ENCODE results near the gene GLB1L. TPM values are rescaled to one million over a fixed set of nuclear protein-coding genes. Genes with fewer than 3 reads are reported as not detected.

Gene GLB1L
- polyA plus RNA-seq, 1 donor (not counting 4 experiments of a cell fraction or from before 2014, with no cell fraction given) = 5.2 TPM

DNA sequence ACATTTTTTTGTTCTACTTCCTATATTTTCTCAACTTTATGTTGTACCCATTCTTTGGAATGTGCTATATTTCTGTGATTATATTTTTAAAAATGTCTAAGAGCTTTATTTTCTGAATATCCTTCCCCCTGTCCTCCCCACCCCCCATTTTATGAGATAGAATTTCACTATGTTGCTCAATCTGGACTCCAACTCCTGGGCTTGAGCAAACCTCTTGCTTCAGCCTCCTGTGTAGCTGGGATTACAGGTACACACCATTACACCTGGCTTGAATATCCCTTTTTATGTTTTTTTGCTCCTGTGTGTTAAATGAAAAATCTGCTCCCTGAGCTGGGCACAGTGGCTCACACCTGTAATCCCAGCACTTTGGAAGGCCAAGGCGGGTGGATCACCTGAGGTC, 47.9 kb downstream of the GLB1L start:
- TF ChIP-seq EZH2 (IDR thresholded peaks at IDR 0.05; ENCODE audit: low read length) = no peak
- TF ChIP-seq, protein P1, sequence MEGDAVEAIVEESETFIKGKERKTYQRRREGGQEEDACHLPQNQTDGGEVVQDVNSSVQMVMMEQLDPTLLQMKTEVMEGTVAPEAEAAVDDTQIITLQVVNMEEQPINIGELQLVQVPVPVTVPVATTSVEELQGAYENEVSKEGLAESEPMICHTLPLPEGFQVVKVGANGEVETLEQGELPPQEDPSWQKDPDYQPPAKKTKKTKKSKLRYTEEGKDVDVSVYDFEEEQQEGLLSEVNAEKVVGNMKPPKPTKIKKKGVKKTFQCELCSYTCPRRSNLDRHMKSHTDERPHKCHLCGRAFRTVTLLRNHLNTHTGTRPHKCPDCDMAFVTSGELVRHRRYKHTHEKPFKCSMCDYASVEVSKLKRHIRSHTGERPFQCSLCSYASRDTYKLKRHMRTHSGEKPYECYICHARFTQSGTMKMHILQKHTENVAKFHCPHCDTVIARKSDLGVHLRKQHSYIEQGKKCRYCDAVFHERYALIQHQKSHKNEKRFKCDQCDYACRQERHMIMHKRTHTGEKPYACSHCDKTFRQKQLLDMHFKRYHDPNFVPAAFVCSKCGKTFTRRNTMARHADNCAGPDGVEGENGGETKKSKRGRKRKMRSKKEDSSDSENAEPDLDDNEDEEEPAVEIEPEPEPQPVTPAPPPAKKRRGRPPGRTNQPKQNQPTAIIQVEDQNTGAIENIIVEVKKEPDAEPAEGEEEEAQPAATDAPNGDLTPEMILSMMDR (optimal IDR thresholded peaks at IDR 0.05 in 1 of 3, IDR thresholded peaks at IDR 0.05 in 1 of 3, conservative IDR thresholded peaks at IDR 0.05 in 1 of 3; ENCODE audit: extremely low read depth in 1 of 3, insufficient read depth in 2 of 3, low read length in 3 of 3) = no peak
- no peak for FAIRE-seq
- Histone ChIP-seq H3K4me1 (ENCODE audit: control insufficient read depth, extremely low read depth, insufficient read depth, low read length) (no peaks in the 10 kb centered on the region), H2AFZ (ENCODE audit: control insufficient read depth, low read length) (no peak overlapping the region), H3K9me3 (ENCODE audit: control insufficient read depth, low read depth, low read length) (no peaks in the 10 kb centered on the region), H3K9me1 (ENCODE audit: control insufficient read depth, extremely low read depth, insufficient read depth, low read length) (no peaks in the 10 kb centered on the region), H3K36me3 (ENCODE audit: control insufficient read depth in 2 of 2, extremely low read depth in 1 of 2, insufficient read depth in 2 of 2, low read length in 2 of 2) (no peaks in the 10 kb centered on the region), H3K27ac (ENCODE audit: control insufficient read depth, insufficient read depth, low read length) (no peak overlapping the region), H3K9ac (ENCODE audit: control insufficient read depth, extremely low read depth, insufficient read depth, low read length) (no peak overlapping the region), H3K4me3 (ENCODE audit: control insufficient read depth in 2 of 3, extremely low read depth in 1 of 3, insufficient read depth in 2 of 3, low read depth in 1 of 3, low read length in 3 of 3) (no peak overlapping the region), H3K27me3 (ENCODE audit: control insufficient read depth, extremely low read depth, insufficient read depth, low read length) (no peaks in the 10 kb centered on the region), H3K4me2 (ENCODE audit: control insufficient read depth, extremely low read depth, insufficient read depth, low read depth, low read length) (no peak overlapping the region), H4K20me1 (ENCODE audit: control insufficient read depth, extremely low read depth, insufficient read depth, low read length) (no peaks in the 10 kb centered on the region), H3K79me2 (ENCODE audit: control insufficient read depth, insufficient read depth, low read length) (no peaks in the 10 kb centered on the region)
- dilution Hi-C loops (cut with MboI; ENCODE audit: extremely low pct_ligation_motif_present, low sequenced_read_pairs) = no loop called here
- DNase-seq (ENCODE audit: low read depth, low spot score) = no peak

GRCh38 chr2:219186754-219187456, 58.3 kb downstream of the GLB1L start:
- Histone ChIP-seq H2AFZ (ENCODE audit: control insufficient read depth, low read length) (no peak overlapping the region), H3K9ac (ENCODE audit: control insufficient read depth, extremely low read depth, insufficient read depth, low read length) (no peak overlapping the region), H3K9me1 (ENCODE audit: control insufficient read depth, extremely low read depth, insufficient read depth, low read length) (no peaks in the 10 kb centered on the region), H3K36me3 (ENCODE audit: control insufficient read depth in 2 of 2, extremely low read depth in 1 of 2, insufficient read depth in 2 of 2, low read length in 2 of 2) (peaks cover 2 to 21% of the 10 kb centered on the region in 2 experiments), H3K4me2 (ENCODE audit: control insufficient read depth, extremely low read depth, insufficient read depth, low read depth, low read length) (no peak overlapping the region), H3K4me3 (ENCODE audit: control insufficient read depth in 2 of 3, extremely low read depth in 1 of 3, insufficient read depth in 2 of 3, low read depth in 1 of 3, low read length in 3 of 3) (no peak overlapping the region), H3K27ac (ENCODE audit: control insufficient read depth, insufficient read depth, low read length) (no peak overlapping the region), H3K4me1 (ENCODE audit: control insufficient read depth, extremely low read depth, insufficient read depth, low read length) (no peaks in the 10 kb centered on the region), H3K9me3 (ENCODE audit: control insufficient read depth, low read depth, low read length) (no peaks in the 10 kb centered on the region), H3K79me2 (ENCODE audit: control insufficient read depth, insufficient read depth, low read length) (no peaks in the 10 kb centered on the region), H3K27me3 (ENCODE audit: control insufficient read depth, extremely low read depth, insufficient read depth, low read length) (no peaks in the 10 kb centered on the region), H4K20me1 (ENCODE audit: control insufficient read depth, extremely low read depth, insufficient read depth, low read length) (no peaks in the 10 kb centered on the region)
- FAIRE-seq (no peak), DNase-seq (ENCODE audit: low read depth, low spot score) (no peak)
- dilution Hi-C loops (cut with MboI; ENCODE audit: extremely low pct_ligation_motif_present, low sequenced_read_pairs) = no loop called here
- TF ChIP-seq, protein P1 (optimal IDR thresholded peaks at IDR 0.05 in 1 of 3, IDR thresholded peaks at IDR 0.05 in 1 of 3, conservative IDR thresholded peaks at IDR 0.05 in 1 of 3; ENCODE audit: extremely low read depth in 1 of 3, insufficient read depth in 2 of 3, low read length in 3 of 3) = no peak
- no peak for TF ChIP-seq EZH2 (IDR thresholded peaks at IDR 0.05; ENCODE audit: low read length)

Small RNAs within 50 kb of the gene (small RNA-seq; reads per million reads assigned to genes)
- 0 reads per million in 3 experiments for gene MIR153-1 (ENCODE audit: insufficient read length in 3 of 3, low read depth in 3 of 3, low replicate concordance in 1 of 3)

Other genes with a start within 250 kb of the GLB1L start
- not detected in 3 replicates for gene CFAP65, start 203.9 kb downstream of the GLB1L start, polyA plus RNA-seq
- not detected in 3 replicates for gene IHH, start 184.5 kb downstream of the GLB1L start, polyA plus RNA-seq
- 11.0 to 16.0 TPM (median 13.1 TPM) in 3 replicates for gene NHEJ1, start 84.6 kb downstream of the GLB1L start, polyA plus RNA-seq
- gene SLC23A3, start 75.4 kb downstream of the GLB1L start, polyA plus RNA-seq = 0.48 to 2.4 TPM (median 1.4 TPM) in 3 replicates
- gene CNPPD1, start 68.5 kb downstream of the GLB1L start, polyA plus RNA-seq = 26.1 to 32.2 TPM (median 29.1 TPM) in 3 replicates
- gene RETREG2, start 67.2 kb downstream of the GLB1L start, polyA plus RNA-seq = 45.8 to 54.9 TPM (median 51.3 TPM) in 3 replicates
- 23.2 to 37.7 TPM (median 25.1 TPM) in 3 replicates for gene ZFAND2B, start 38.7 kb downstream of the GLB1L start, polyA plus RNA-seq
- 6.1 to 11.0 TPM (median 10.5 TPM) in 3 replicates for gene ABCB6, start 26.5 kb downstream of the GLB1L start, polyA plus RNA-seq
- gene ATG9A, start 15.8 kb downstream of the GLB1L start, polyA plus RNA-seq = 54.2 to 60.6 TPM (median 58.8 TPM) in 3 replicates
- gene ANKZF1, start 15.6 kb downstream of the GLB1L start, polyA plus RNA-seq = 20.9 to 41.0 TPM (median 35.1 TPM) in 3 replicates
- 35.8 to 44.7 TPM (median 40.2 TPM) in 3 replicates for gene STK16, start within 50 bp of the GLB1L start, polyA plus RNA-seq
- gene TUBA4B, start 7.8 kb upstream of the GLB1L start, polyA plus RNA-seq = 0.08 TPM in 1 of 3 replicates, not detected in the others
- 524 to 819 TPM (median 569 TPM) in 3 replicates for gene TUBA4A, start 8.5 kb upstream of the GLB1L start, polyA plus RNA-seq
- 35.4 to 75.5 TPM (median 51.7 TPM) in 3 replicates for gene DNAJB2, start 33.9 kb upstream of the GLB1L start, polyA plus RNA-seq
- gene PTPRN, start 64.0 kb upstream of the GLB1L start, polyA plus RNA-seq = not detected in 3 replicates
- gene RESP18, start 87.3 kb upstream of the GLB1L start, polyA plus RNA-seq = not detected in 3 replicates
- 34.1 to 61.3 TPM (median 41.6 TPM) in 3 replicates for gene DNPEP, start 142.5 kb upstream of the GLB1L start, polyA plus RNA-seq
- not detected in 3 replicates for gene DES, start 172.9 kb upstream of the GLB1L start, polyA plus RNA-seq
- 18.8 to 36.1 TPM (median 19.0 TPM) in 3 replicates for gene SPEG, start 189.4 kb upstream of the GLB1L start, polyA plus RNA-seq